ENCODE results near the gene OAS3.

The OAS3 gene

DNA sequence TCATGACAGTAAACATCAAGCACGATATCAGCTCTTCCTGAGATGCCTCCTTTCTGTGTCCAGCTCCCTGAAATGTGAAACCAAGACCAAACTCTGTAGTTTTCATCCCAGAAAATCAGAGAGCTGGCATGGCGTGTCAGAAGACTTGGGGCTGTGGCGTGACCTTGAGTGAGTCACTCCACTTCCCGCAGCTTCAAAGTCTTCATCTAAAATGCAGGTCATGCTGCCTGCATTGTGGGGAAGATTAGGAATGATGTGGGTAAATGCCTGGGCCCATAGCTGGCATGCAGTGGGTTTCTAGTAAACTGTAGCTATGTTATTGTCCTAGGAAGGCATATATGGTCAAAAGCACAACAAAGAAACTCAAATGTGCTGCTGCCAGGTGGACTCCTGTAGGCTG is 68.9 kb downstream of the OAS3 start:
- ATAC-seq: no peak
- TF ChIP-seq ZNF8 (CRISPR knock-in tag; IDR thresholded peaks at IDR 0.05): no peak
- TF ChIP-seq RARB (CRISPR knock-in tag; IDR thresholded peaks at IDR 0.05): no peak
- no peak for TF ChIP-seq OSR1 (CRISPR knock-in tag; IDR thresholded peaks at IDR 0.05)
- no peak for TF ChIP-seq ZC3H10 (CRISPR knock-in tag; IDR thresholded peaks at IDR 0.05)
- no peak for TF ChIP-seq ESRRG (CRISPR knock-in tag; IDR thresholded peaks at IDR 0.05)
- TF ChIP-seq ZFP30 (CRISPR knock-in tag; IDR thresholded peaks at IDR 0.05): no peak
- TF ChIP-seq ZNF70 (CRISPR knock-in tag; IDR thresholded peaks at IDR 0.05): no peak
- TF ChIP-seq, protein P1, sequence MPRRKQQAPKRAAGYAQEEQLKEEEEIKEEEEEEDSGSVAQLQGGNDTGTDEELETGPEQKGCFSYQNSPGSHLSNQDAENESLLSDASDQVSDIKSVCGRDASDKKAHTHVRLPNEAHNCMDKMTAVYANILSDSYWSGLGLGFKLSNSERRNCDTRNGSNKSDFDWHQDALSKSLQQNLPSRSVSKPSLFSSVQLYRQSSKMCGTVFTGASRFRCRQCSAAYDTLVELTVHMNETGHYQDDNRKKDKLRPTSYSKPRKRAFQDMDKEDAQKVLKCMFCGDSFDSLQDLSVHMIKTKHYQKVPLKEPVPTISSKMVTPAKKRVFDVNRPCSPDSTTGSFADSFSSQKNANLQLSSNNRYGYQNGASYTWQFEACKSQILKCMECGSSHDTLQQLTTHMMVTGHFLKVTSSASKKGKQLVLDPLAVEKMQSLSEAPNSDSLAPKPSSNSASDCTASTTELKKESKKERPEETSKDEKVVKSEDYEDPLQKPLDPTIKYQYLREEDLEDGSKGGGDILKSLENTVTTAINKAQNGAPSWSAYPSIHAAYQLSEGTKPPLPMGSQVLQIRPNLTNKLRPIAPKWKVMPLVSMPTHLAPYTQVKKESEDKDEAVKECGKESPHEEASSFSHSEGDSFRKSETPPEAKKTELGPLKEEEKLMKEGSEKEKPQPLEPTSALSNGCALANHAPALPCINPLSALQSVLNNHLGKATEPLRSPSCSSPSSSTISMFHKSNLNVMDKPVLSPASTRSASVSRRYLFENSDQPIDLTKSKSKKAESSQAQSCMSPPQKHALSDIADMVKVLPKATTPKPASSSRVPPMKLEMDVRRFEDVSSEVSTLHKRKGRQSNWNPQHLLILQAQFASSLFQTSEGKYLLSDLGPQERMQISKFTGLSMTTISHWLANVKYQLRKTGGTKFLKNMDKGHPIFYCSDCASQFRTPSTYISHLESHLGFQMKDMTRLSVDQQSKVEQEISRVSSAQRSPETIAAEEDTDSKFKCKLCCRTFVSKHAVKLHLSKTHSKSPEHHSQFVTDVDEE (CRISPR knock-in tag; IDR thresholded peaks at IDR 0.05): no peak
- TF ChIP-seq ISL1 (CRISPR knock-in tag; IDR thresholded peaks at IDR 0.05): no peak
- no peak for TF ChIP-seq PPARA (CRISPR knock-in tag; IDR thresholded peaks at IDR 0.05; ENCODE audit: borderline replicate concordance)
- TF ChIP-seq, protein P2, sequence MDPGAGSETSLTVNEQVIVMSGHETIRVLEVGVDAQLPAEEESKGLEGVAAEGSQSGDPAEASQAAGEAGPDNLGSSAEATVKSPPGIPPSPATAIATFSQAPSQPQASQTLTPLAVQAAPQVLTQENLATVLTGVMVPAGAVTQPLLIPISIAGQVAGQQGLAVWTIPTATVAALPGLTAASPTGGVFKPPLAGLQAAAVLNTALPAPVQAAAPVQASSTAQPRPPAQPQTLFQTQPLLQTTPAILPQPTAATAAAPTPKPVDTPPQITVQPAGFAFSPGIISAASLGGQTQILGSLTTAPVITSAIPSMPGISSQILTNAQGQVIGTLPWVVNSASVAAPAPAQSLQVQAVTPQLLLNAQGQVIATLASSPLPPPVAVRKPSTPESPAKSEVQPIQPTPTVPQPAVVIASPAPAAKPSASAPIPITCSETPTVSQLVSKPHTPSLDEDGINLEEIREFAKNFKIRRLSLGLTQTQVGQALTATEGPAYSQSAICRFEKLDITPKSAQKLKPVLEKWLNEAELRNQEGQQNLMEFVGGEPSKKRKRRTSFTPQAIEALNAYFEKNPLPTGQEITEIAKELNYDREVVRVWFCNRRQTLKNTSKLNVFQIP (CRISPR knock-in tag; IDR thresholded peaks at IDR 0.05; ENCODE audit: borderline replicate concordance, low read depth): no peak
- no peak for TF ChIP-seq ZNF565 (CRISPR knock-in tag; conservative IDR thresholded peaks at IDR 0.05; ENCODE audit: low read depth)
- no peak for TF ChIP-seq TCF4 (CRISPR knock-in tag; IDR thresholded peaks at IDR 0.05; ENCODE audit: borderline replicate concordance)
- no peak for TF ChIP-seq ZFP3 (CRISPR knock-in tag; IDR thresholded peaks at IDR 0.05)
- no peak for TF ChIP-seq SNAI2 (CRISPR knock-in tag; IDR thresholded peaks at IDR 0.05)
- TF ChIP-seq CSDC2 (CRISPR knock-in tag; IDR thresholded peaks at IDR 0.05): no peak
- TF ChIP-seq, protein P3, sequence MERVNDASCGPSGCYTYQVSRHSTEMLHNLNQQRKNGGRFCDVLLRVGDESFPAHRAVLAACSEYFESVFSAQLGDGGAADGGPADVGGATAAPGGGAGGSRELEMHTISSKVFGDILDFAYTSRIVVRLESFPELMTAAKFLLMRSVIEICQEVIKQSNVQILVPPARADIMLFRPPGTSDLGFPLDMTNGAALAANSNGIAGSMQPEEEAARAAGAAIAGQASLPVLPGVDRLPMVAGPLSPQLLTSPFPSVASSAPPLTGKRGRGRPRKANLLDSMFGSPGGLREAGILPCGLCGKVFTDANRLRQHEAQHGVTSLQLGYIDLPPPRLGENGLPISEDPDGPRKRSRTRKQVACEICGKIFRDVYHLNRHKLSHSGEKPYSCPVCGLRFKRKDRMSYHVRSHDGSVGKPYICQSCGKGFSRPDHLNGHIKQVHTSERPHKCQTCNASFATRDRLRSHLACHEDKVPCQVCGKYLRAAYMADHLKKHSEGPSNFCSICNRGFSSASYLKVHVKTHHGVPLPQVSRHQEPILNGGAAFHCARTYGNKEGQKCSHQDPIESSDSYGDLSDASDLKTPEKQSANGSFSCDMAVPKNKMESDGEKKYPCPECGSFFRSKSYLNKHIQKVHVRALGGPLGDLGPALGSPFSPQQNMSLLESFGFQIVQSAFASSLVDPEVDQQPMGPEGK (CRISPR knock-in tag; IDR thresholded peaks at IDR 0.05; ENCODE audit: borderline replicate concordance): no peak
- no peak for TF ChIP-seq TOX (CRISPR knock-in tag; IDR thresholded peaks at IDR 0.05; ENCODE audit: borderline replicate concordance)

DNA sequence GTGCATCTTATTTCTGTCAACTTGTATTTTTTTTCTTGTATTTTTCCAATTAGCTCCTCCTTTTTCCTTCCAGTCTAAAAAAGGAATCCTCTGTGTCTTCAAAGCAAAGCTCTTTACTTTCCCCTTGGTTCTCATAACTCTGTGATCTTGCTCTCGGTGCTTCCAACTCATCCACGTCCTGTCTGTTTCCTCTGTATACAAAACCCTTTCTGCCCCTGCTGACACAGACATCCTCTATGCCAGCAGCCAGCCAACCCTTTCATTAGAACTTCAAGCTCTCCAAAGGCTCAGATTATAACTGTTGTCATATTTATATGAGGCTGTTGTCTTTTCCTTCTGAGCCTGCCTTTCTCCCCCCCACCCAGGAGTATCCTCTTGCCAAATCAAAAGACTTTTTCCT is 72.4 kb downstream of the OAS3 start:
- ATAC-seq: no peak
- TF ChIP-seq, protein P3 (CRISPR knock-in tag; IDR thresholded peaks at IDR 0.05; ENCODE audit: borderline replicate concordance): no peak
- TF ChIP-seq TCF4 (CRISPR knock-in tag; IDR thresholded peaks at IDR 0.05; ENCODE audit: borderline replicate concordance) (no peak), OSR1 (CRISPR knock-in tag; IDR thresholded peaks at IDR 0.05) (no peak), PPARA (CRISPR knock-in tag; IDR thresholded peaks at IDR 0.05; ENCODE audit: borderline replicate concordance) (no peak), ZFP3 (CRISPR knock-in tag; IDR thresholded peaks at IDR 0.05) (no peak), ZNF565 (CRISPR knock-in tag; conservative IDR thresholded peaks at IDR 0.05; ENCODE audit: low read depth) (no peak), ARNTL (CRISPR knock-in tag; IDR thresholded peaks at IDR 0.05; ENCODE audit: borderline replicate concordance, low read depth) (no peak), GLIS3 (CRISPR knock-in tag; IDR thresholded peaks at IDR 0.05) (no peak), TOX (CRISPR knock-in tag; IDR thresholded peaks at IDR 0.05; ENCODE audit: borderline replicate concordance) (no peak)
- TF ChIP-seq, protein P2 (CRISPR knock-in tag; IDR thresholded peaks at IDR 0.05; ENCODE audit: borderline replicate concordance, low read depth): no peak
- TF ChIP-seq, protein P4, sequence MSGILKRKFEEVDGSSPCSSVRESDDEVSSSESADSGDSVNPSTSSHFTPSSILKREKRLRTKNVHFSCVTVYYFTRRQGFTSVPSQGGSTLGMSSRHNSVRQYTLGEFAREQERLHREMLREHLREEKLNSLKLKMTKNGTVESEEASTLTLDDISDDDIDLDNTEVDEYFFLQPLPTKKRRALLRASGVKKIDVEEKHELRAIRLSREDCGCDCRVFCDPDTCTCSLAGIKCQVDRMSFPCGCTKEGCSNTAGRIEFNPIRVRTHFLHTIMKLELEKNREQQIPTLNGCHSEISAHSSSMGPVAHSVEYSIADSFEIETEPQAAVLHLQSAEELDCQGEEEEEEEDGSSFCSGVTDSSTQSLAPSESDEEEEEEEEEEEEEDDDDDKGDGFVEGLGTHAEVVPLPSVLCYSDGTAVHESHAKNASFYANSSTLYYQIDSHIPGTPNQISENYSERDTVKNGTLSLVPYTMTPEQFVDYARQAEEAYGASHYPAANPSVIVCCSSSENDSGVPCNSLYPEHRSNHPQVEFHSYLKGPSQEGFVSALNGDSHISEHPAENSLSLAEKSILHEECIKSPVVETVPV (CRISPR knock-in tag; IDR thresholded peaks at IDR 0.05): no peak

Measured in SK-N-SH treated with all-trans-retinoic acid at 6 μM for 48 hours (cell line).